Stimulated activated CD4-positive, alpha-beta T cell treated with anti-CD3 and anti-CD28 coated beads, Interleukin-1b, Interleukin-23, amount 100 ng/mL, for 48 hours (primary cell): Measurements from ENCODE around the gene HS6ST2.
A peak's percentile ranks its signal among the peaks of the same experiment; 100 is the strongest.

Experiments used
- DNase-seq: peaks from one replicate; pipeline ENCODE4 v3.0.0-alpha.2; 2020

The HS6ST2 gene

DNA sequence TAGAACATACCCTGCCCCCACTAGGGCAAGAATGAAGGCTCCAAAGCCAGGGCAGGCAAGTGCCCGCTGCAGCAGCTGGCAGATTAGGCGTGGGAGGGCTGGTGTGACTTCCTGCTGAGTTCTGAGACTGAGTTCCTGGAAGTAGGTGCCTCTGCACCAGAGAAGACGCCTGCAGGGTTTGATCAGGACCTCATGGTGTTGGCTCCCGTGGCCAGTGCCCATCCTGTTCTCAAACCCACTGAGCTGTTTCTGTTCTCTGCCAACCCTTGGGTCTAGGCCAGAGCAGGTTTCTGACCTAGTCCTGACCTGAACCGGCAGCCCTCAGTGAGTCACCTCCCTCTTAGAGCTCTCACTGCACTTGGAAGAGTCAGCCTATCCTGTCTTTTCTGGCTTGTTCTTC lies 220.7 kb downstream of the HS6ST2 start:
- DNase-seq: peak; percentile 38

DNA sequence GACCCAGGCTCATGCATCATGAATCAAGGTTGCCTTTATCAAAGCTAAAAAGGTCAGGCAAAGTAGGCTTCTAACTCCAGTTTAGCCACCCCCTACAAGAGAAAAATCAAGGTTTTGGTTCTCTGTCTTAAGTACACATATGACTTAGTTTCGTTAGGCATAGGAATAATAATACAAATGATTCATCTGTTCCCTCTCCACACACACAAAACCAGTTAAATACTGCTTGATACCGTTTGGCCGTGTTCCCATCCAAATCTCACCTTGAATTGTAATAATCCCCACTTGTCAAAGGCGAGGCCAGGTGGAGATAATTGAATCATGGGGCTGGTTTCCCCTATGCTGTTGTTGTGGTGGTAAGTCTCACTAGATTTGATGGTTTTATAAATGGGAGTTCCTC lies 226.2 kb downstream of the HS6ST2 start:
- DNase-seq: no peak

DNA sequence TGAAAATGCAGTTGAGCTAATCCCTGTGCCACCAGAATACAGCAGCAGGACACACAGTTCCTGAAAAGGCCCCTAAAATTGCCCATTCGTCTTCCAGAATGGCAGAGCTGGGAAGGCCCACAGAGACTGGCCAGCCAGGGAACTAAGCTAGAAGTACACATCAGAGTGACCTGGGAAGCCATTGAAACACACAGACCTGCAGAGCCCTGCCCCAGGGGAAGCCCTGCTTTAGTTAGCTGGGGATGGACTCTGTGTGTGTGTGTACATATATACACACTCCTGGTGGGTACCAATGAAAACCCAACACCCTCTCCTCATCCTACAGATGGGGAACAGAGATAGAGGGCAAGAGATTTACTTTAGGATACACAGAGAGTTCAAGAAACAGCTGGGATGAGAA lies 227.7 kb downstream of the HS6ST2 start:
- DNase-seq: no peak

DNA sequence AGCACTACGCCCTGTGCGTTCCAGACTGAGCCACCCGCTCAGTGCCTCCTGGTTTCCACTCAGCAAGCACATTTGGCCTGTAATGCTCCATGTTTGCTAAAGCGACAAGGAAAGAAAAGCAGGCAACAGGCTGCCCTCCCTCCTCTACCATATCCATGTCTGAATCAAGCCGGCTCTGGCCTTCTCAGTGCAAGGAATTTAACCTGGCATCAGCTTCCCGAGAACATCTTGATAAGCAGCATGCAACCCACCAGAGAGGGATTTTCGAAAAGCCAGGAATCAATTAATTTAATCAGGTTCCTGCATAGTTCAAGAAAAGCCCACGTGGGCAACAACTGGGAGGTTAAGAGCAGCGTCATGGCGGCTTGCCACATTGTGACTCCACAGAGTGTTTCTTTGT lies 228.2 kb downstream of the HS6ST2 start:
- no peak for DNase-seq

DNA sequence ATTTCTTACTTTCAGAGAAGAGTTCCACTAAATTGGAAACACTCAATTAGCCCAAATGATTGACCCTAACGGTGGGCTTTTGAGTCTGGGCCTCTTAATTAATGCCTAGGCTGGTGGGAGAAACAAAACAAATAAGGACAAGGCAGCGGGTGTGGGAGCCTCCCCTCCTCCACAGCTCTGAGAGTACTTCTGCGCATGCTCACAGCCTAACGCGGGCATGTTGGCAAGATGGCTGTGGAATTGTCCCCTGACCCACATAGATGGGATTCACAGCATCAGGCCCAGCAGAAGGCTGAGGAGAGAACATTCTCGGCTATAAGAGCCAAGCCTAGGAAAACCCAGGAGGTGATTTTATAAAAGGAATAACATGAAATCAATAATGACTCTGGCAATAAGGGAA lies 230.1 kb downstream of the HS6ST2 start:
- no peak for DNase-seq

DNA sequence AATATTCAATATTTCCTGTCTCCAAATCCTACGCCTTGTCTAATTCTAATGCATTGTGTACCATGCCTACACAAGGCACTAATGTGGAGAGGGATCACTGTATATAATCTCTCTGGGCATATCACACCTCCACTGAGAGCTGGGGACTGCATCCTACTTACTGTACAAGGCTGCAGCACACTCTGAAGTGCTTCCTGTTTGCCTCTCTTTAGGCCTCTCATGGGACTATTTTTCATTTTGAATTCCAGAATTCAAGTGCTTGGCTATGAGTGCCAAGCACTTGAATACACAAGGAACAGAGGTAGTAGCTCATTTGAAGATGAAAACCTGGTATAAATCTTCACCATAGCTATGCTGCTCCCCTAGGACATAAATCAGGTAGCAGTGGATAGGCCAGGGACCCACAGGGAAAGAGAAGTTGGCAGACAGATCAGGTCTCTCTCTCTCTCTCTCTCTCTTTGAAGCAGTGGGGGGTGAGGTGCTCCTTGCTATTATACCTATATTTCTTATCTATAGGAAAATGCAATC lies 239.9 kb downstream of the HS6ST2 start:
- DNase-seq: no peak

GRCh38 chrX:132716006-132716405 lies 242.4 kb downstream of the HS6ST2 start:
- no peak for DNase-seq

GRCh38 chrX:132714913-132715312 lies 243.5 kb downstream of the HS6ST2 start:
- DNase-seq: no peak

- no peak for DNase-seq
These were observed 246.1 kb downstream of the HS6ST2 start for GRCh38 chrX:132712350-132712749.

DNA sequence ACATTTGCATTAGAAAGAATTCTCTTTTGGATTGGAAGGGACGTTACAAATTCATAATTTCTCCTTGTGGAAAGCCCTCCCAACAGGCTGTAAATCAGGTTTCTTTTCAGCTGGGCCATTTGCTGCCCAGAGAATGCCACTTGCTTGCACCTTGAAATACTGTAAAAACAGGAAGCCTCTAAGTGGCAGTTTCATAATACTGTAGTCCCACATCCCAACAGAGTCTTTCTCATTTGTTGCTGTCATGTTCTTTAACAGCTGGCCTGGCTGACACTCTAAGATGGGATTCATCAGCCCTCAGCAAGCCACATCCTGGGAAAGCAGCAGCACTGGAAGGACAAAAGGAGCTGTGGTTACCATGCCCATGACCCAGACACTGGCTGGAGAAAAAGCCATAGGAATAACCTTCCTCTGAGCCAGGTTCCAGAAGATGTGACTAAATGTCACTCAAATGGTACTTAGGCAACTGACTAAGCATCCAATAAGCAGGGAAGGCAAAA lies 247.7 kb downstream of the HS6ST2 start:
- DNase-seq: no peak

DNA sequence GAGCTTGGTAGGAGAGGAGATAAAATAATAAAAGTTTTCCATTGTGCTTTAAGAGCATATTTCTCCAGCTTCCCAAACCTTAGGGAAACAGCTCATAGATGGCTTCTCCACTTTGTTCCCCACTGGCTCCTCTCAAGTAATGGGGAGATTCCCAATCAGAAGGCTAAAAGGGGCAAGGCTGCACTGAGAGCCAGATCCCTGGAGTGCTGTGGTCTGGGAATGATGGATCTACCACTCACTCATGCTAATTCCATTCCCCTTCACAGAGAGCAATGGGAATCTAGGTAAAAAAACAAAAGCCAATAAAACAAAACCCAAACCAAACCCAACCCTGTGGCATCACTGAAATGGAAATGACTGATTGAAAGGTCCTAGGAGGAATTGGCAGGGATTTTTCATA lies 249.9 kb downstream of the HS6ST2 start:
- no peak for DNase-seq

DNA sequence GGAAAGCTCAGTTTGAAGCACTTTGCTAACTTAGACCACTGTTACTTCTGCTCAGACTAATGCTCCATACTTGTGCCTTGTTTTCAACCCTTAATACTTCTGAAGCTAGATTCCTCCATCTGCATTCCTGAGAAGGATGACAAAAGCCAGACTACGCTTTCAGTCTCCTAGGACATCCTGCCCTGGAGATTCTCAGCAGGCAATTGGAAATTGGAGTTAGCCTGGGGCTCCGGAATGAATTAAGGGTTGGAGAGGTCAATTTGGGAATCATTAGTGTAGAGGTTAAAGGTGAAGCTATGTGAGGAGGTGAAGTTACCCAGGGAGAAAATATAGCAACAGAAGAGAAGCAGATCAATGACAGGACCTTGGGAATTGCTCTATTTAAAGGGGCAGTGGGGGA lies 253.7 kb downstream of the HS6ST2 start:
- DNase-seq: no peak

- no peak for DNase-seq
These were observed 264.0 kb downstream of the HS6ST2 start for GRCh38 chrX:132694382-132694781.

DNA sequence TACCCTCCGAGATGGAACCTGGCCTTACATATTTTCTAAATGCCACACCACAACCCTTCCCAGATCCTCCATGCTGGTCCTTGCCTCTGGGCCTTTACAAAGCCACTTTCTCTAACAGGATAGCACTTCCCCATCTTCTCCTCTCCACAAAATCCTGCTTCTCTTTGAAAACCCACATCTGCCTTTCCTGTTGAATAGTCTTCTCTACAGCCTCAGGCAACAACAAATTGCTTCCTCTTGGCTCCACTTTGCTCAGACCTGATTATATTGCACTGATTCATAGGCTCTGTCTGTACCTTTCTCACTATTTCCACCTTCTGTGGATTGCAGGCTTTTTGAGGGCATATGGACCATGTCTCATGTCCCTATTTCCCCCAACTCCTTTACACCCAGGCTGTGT lies 265.9 kb downstream of the HS6ST2 start:
- no peak for DNase-seq

DNA sequence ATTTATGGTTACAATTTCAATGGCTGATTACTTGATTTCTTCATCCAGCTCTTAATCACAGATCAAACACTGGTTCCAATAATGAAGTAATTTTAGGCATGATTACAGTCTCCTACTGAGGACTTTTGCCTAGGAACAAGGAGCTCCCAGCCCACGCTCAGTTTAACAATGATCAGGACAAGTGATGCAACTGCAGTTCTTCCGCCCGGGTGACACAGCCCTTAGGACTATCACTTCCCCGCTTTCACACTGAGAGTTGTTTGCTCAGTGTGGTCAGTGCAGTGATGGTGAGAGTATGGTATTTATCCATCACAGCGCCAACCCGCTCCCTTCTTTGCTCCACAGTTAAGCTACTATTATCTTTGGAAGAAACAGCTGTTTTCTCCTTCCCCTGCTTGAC lies 266.4 kb downstream of the HS6ST2 start:
- DNase-seq: no peak

DNA sequence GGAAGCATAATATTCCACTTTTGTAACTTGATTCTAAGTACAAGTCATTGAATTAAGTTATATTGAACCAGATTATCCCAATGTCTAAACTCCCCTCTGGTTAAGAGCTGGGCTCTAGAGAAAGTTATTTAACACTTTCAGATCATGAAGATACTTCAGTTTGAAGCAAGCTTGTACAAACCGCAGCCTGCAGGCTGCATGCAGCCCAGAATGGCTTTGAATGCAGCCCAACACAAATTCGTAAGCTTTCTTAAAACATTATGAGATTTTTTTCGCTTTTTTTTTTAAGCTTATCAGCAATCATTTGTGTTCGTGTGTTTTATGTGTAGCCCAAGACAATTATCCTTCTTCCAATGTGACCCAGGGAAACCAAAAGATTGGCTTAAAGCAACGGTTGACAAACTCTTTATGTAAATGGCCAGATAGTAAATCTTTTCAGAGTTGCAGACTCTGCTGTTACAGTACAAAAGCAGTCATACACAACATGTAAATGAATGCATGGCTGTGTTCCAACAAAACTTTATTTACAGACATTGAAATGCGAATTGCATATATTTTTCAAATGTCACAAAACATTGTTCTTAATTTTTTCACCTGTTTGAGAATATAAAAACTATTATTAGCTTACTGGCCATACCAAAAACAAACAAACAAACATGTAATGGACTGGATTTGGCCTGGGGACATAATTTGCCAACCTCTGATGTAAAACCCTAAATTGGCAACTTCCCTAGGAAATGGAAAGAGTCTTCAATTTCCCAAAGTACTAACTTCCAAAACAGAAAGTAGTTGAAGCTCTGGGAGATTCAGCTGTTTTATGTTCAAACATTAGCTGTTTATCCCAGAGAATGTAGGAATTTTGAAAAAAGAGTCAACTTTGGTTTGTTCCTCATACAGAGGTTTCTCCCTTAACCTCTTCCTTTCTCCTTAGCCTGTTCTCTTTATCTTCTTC lies 268.5 kb downstream of the HS6ST2 start:
- DNase-seq: no peak

DNA sequence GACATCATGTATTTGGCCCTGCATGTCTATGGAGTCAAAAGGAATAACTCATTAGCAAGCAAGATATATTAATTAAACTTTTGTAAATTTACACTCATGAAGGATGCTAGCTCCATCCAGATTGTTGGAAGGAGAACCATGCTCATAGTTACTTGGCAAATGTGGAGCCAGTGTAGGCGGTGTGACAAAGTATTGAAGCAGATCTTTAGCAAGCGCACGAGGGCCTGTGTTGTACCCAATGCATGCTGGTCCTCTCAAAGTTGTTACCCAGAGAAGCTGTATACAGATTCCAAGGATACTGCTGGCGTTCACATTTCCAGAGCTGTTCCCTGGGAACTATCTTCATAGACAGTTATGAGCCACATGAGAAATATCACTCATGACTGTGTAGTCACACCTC lies 273.2 kb downstream of the HS6ST2 start:
- no peak for DNase-seq

DNA sequence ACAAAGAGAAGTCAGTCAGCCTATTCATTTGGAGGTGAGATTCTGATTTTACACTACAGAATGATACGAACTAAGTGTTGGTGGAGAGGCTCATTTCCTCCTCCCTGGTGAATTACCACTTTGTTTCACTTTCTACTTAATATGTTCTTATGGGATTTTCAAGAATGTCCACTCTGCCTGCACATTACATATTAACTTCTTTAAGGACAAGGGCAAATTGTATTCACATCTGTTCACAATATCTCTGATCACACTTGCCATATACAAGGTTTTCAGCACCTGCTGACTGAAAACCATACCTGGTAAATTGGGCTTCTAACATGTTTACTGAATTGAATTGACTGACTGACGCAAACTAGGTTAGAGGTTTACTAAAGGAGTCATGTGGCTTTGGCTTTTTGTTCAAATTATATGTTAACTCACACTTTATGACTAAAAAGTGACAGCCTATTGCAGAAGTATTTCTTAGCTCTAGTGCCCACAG lies 281.2 kb downstream of the HS6ST2 start:
- no peak for DNase-seq

DNA sequence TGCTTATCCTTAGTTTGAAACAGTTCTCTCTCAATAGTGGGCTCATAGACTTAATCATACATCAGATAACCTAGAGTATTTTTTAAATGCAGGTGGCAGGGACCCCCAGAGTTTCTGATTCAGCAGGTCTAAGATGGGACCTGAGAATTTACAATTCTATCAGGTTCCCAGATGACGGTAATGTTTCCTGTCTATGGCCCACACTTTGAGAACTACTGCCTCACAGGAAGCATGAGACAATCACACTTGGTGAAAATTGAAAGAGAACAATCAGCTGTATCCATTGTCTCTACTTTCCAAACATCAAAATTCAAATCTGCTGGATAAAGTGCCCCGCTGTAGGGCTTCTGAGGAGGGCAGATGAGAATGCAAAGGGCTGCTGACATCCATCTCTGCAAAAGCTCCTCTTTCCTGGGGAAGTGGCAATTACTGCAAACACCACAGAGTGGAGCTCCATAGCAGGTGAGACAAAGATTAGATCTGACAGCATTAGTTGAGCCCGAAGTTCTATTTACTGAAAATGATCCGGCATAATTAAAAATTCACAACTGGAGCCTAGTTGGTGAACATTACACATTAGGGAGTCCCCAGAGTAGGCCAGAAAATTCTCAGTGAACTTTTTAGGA lies 281.8 kb downstream of the HS6ST2 start:
- DNase-seq: no peak

GRCh38 chrX:132676102-132676501 lies 282.3 kb downstream of the HS6ST2 start:
- no peak for DNase-seq

GRCh38 chrX:132673331-132673730 lies 285.1 kb downstream of the HS6ST2 start:
- DNase-seq: no peak

DNA sequence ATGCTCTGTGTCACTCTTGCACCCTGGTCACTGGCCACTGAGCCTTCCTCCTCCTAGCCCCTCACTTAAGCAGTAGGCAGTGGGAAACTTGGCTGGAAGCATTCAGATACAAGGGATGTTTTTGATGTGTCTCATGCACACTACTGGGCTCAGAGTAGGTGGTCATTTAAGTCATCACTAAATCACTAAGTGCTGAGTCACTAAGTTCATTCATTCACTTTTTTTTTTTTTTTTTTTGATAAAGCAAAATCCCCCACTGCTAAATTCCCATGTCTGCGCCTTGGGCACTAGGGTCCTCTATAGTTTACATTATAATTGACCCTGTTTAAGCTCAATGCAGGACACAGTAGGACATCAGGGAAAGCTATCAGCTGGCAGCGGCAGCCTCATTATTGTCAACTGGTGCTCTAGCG lies 287.2 kb downstream of the HS6ST2 start:
- DNase-seq: no peak

- no peak for DNase-seq
These were observed 289.3 kb downstream of the HS6ST2 start for GRCh38 chrX:132669142-132669541.

- DNase-seq: no peak
These were observed 290.3 kb downstream of the HS6ST2 start for GRCh38 chrX:132668178-132668577.
